Neural progenitor cell (in vitro differentiated cells): ENCODE data around the gene PSMB4.

Experiments used
- CTCF ChIP-seq: fragments of 200-600 bp; sonication (generic); IDR thresholded peaks from 2 replicates; pipeline ENCODE4 v1.5.1; 2017; ENCODE audit warnings: antibody characterized with exemption, mild to moderate bottlenecking
- EZH2 ChIP-seq: fragments of 200-600 bp; sonication (generic); IDR thresholded peaks from 2 replicates; pipeline ENCODE4 v1.6.1; 2017; ENCODE audit warnings: antibody characterized with exemption, mild to moderate bottlenecking, moderate library complexity

- no peak for TF ChIP-seq CTCF
- TF ChIP-seq EZH2: no peak
Observed at GRCh38 chr1:151406176-151406575, 6.8 kb downstream of the PSMB4 start.
